GM21576 (cell line): ENCODE data around the gene BNC1.

Source experiments
- ATAC-seq: cut with Tn5 transposase; IDR thresholded peaks from one replicate; pipeline ENCODE4 v1.9.1; 2021; ENCODE audit warnings: mild to moderate bottlenecking, moderate library complexity; ENCODE audit not compliant: unreplicated experiment

BNC1 gene

GRCh38 chr15:83284559-83285283 lies at the start of gene BNC1:
Gene BNC1, minus strand, starts transcription at chr15:83284664. Its CDS starts 36 bp downstream, at chr15:83284628.
- no peak for ATAC-seq

GRCh38 chr15:83327041-83327440 lies 42.6 kb upstream of the BNC1 start:
- no peak for ATAC-seq

- ATAC-seq = no peak
These were observed 40.3 kb upstream of the BNC1 start for GRCh38 chr15:83324799-83325198.

GRCh38 chr15:83323296-83323711 lies 38.8 kb upstream of the BNC1 start:
- ATAC-seq = no peak

GRCh38 chr15:83322691-83323090 lies 38.2 kb upstream of the BNC1 start:
- no peak for ATAC-seq

GRCh38 chr15:83322061-83322460 lies 37.6 kb upstream of the BNC1 start:
- no peak for ATAC-seq

GRCh38 chr15:83320844-83321243 lies 36.4 kb upstream of the BNC1 start:
- no peak for ATAC-seq

GRCh38 chr15:83320404-83320803 lies 35.9 kb upstream of the BNC1 start:
- no peak for ATAC-seq

GRCh38 chr15:83319771-83320170 lies 35.3 kb upstream of the BNC1 start:
- ATAC-seq = no peak

GRCh38 chr15:83318861-83319415 lies 34.5 kb upstream of the BNC1 start:
- ATAC-seq = no peak

GRCh38 chr15:83318036-83318435 lies 33.6 kb upstream of the BNC1 start:
- ATAC-seq = no peak

GRCh38 chr15:83312071-83312470 lies 27.6 kb upstream of the BNC1 start:
- no peak for ATAC-seq

- no peak for ATAC-seq
These were observed 26.3 kb upstream of the BNC1 start for GRCh38 chr15:83310521-83311456.

- ATAC-seq = no peak
These were observed 24.2 kb upstream of the BNC1 start for GRCh38 chr15:83308671-83309070.

GRCh38 chr15:83306561-83306960 lies 22.1 kb upstream of the BNC1 start:
- no peak for ATAC-seq

GRCh38 chr15:83305704-83306291 lies 21.3 kb upstream of the BNC1 start:
- ATAC-seq = no peak

GRCh38 chr15:83304861-83305703 lies 20.6 kb upstream of the BNC1 start:
- ATAC-seq = no peak

- ATAC-seq = no peak
These were observed 19.1 kb upstream of the BNC1 start for GRCh38 chr15:83303535-83303934.

GRCh38 chr15:83300826-83301225 lies 16.4 kb upstream of the BNC1 start:
- no peak for ATAC-seq

GRCh38 chr15:83299462-83299861 lies 15.0 kb upstream of the BNC1 start:
- ATAC-seq = no peak
